ENCODE data around the gene MACF1.
"Not testable (repeated sequence)": the region's sequence is repeated elsewhere in the genome, so short reads cannot be mapped to it uniquely, and the experiment has no call there.

- TF ChIP-seq POLR2AphosphoS5, CTCF (IDR thresholded peaks at IDR 0.05): not testable (repeated sequence)
Observed at GRCh38 chr1:39515131-39516086, 310.9 kb downstream of the MACF1 start.
